Tibial nerve (tissue), 4 donors: Measurements from ENCODE around the gene NDUFA13.

Source experiments
- CTCF ChIP-seq, 5 experiments: fragments of 200-600 bp in 3 of 5; fragments of 450-650 bp in 2 of 5; sonication (generic) in 3 of 5; IDR thresholded peaks; one replicate each; pipeline ENCODE4 v1.5.1; 2016 to 2019; ENCODE audit warnings: antibody characterized with exemption in 5 of 5, mild to moderate bottlenecking in 3 of 5, moderate library complexity in 2 of 5
- EP300 ChIP-seq, 2 donors: sonication (generic); formaldehyde crosslinking; IDR thresholded peaks; one replicate each; pipeline ENCODE4 v1.6.1; 2017; ENCODE audit warnings: antibody characterized with exemption in 2 of 2, mild to moderate bottlenecking in 1 of 2
- POLR2A ChIP-seq, 2 donors: fragments of 450-650 bp; IDR thresholded peaks; one replicate each; pipeline ENCODE4 v1.6.1; 2017; ENCODE audit warnings: antibody characterized with exemption in 2 of 2, mild to moderate bottlenecking in 2 of 2, moderate library complexity in 2 of 2

- TF ChIP-seq POLR2A (IDR thresholded peaks at IDR 0.05), result no peak
- no peak for TF ChIP-seq CTCF (IDR thresholded peaks at IDR 0.05)
- TF ChIP-seq EP300 (IDR thresholded peaks at IDR 0.05), result no peak
These were observed 50.3 kb downstream of the NDUFA13 start for GRCh38 chr19:19566306-19566705.
